ENCODE results near the gene ITPK1.

Gene ITPK1

GRCh38 chr14:92914087-92914656 lies 201.6 kb downstream of the ITPK1 start:
- no peak for TF ChIP-seq EZH2phosphoT487 (IDR thresholded peaks at IDR 0.05; ENCODE audit: low read length)
- no peak for TF ChIP-seq CTCF (IDR thresholded peaks at IDR 0.05; ENCODE audit: low read length)
- TF ChIP-seq EZH2 (optimal IDR thresholded peaks at IDR 0.05; ENCODE audit: low read depth, low read length): no peak
- H2AFZ ChIP-seq (ENCODE audit: low read length): no peak overlapping the region
- no peaks in the 10 kb centered on the region for H3K79me2 ChIP-seq (ENCODE audit: low read length)
- H3K27me3 ChIP-seq (replicated peaks; ENCODE audit: insufficient read depth, low read length): no peaks in the 10 kb centered on the region
- peak; percentile 25 for DNase-seq
- H3K9me3 ChIP-seq (replicated peaks; ENCODE audit: insufficient read depth, low read length): no peaks in the 10 kb centered on the region
- H3K4me3 ChIP-seq (ENCODE audit: low read length): no peak overlapping the region
- H3K27ac ChIP-seq (ENCODE audit: low read length): no peak overlapping the region
- H3K9me2 ChIP-seq (replicated peaks; ENCODE audit: insufficient read depth, low read length): no peaks in the 10 kb centered on the region
- no peak overlapping the region for H3K9ac ChIP-seq (ENCODE audit: low read length)
- no peaks in the 10 kb centered on the region for H3K36me3 ChIP-seq (replicated peaks; ENCODE audit: insufficient read depth, low read length)
- no peaks in the 10 kb centered on the region for H3K4me1 ChIP-seq (ENCODE audit: low read length)
- no peaks in the 10 kb centered on the region for H3F3A ChIP-seq (ENCODE audit: insufficient read depth, low read length)
- no peak overlapping the region for H3K4me2 ChIP-seq (ENCODE audit: low read depth, low read length)
- H4K20me1 ChIP-seq (ENCODE audit: insufficient read depth, low read length): no peaks in the 10 kb centered on the region

GRCh38 chr14:92907316-92907911 lies 208.3 kb downstream of the ITPK1 start:
- Histone ChIP-seq H3K9me2 (replicated peaks; ENCODE audit: insufficient read depth, low read length) (no peaks in the 10 kb centered on the region), H3K4me2 (ENCODE audit: low read depth, low read length) (no peak overlapping the region), H3K36me3 (replicated peaks; ENCODE audit: insufficient read depth, low read length) (no peaks in the 10 kb centered on the region), H3K27ac (ENCODE audit: low read length) (no peak overlapping the region), H3K4me1 (ENCODE audit: low read length) (no peaks in the 10 kb centered on the region), H2AFZ (ENCODE audit: low read length) (no peak overlapping the region), H4K20me1 (ENCODE audit: insufficient read depth, low read length) (no peaks in the 10 kb centered on the region), H3K27me3 (replicated peaks; ENCODE audit: insufficient read depth, low read length) (no peaks in the 10 kb centered on the region), H3K9ac (ENCODE audit: low read length) (no peak overlapping the region), H3K79me2 (ENCODE audit: low read length) (no peaks in the 10 kb centered on the region), H3K9me3 (replicated peaks; ENCODE audit: insufficient read depth, low read length) (no peaks in the 10 kb centered on the region), H3F3A (ENCODE audit: insufficient read depth, low read length) (no peaks in the 10 kb centered on the region), H3K4me3 (ENCODE audit: low read length) (no peak overlapping the region)
- TF ChIP-seq EZH2 (optimal IDR thresholded peaks at IDR 0.05; ENCODE audit: low read depth, low read length) (no peak), CTCF (IDR thresholded peaks at IDR 0.05; ENCODE audit: low read length) (no peak), EZH2phosphoT487 (IDR thresholded peaks at IDR 0.05; ENCODE audit: low read length) (no peak)
- no peak for DNase-seq

- DNase-seq: no peak
- Histone ChIP-seq H4K20me1 (ENCODE audit: insufficient read depth, low read length) (no peaks in the 10 kb centered on the region), H3K27ac (ENCODE audit: low read length) (no peak overlapping the region), H3K9ac (ENCODE audit: low read length) (no peak overlapping the region), H3K4me3 (ENCODE audit: low read length) (no peak overlapping the region), H3K36me3 (replicated peaks; ENCODE audit: insufficient read depth, low read length) (no peaks in the 10 kb centered on the region), H3K4me1 (ENCODE audit: low read length) (no peaks in the 10 kb centered on the region), H2AFZ (ENCODE audit: low read length) (no peak overlapping the region), H3F3A (ENCODE audit: insufficient read depth, low read length) (no peaks in the 10 kb centered on the region), H3K9me2 (replicated peaks; ENCODE audit: insufficient read depth, low read length) (no peaks in the 10 kb centered on the region), H3K79me2 (ENCODE audit: low read length) (no peaks in the 10 kb centered on the region), H3K9me3 (replicated peaks; ENCODE audit: insufficient read depth, low read length) (no peaks in the 10 kb centered on the region), H3K4me2 (ENCODE audit: low read depth, low read length) (no peak overlapping the region), H3K27me3 (replicated peaks; ENCODE audit: insufficient read depth, low read length) (no peaks in the 10 kb centered on the region)
- no peak for TF ChIP-seq EZH2 (optimal IDR thresholded peaks at IDR 0.05; ENCODE audit: low read depth, low read length)
- TF ChIP-seq EZH2phosphoT487 (IDR thresholded peaks at IDR 0.05; ENCODE audit: low read length): no peak
- no peak for TF ChIP-seq CTCF (IDR thresholded peaks at IDR 0.05; ENCODE audit: low read length)
Measured at GRCh38 chr14:92906823-92907222, 208.9 kb downstream of the ITPK1 start.
